CD4-positive, alpha-beta T cell treated with Interleukin-12 subunit alpha and Interleukin-12 subunit beta, for 1 hour (primary cell): ENCODE results near the gene SSPN.
"Not testable (repeated sequence)": the region's sequence is repeated elsewhere in the genome, so short reads cannot be mapped to it uniquely, and the experiment has no call there.

ENCODE experiments used
- DNase-seq: peaks from one replicate; pipeline ENCODE4 v3.0.0-alpha.2; 2020

Gene SSPN

GRCh38 chr12:26231470-26231869, 36.1 kb downstream of the SSPN start:
- DNase-seq = no peak

DNA sequence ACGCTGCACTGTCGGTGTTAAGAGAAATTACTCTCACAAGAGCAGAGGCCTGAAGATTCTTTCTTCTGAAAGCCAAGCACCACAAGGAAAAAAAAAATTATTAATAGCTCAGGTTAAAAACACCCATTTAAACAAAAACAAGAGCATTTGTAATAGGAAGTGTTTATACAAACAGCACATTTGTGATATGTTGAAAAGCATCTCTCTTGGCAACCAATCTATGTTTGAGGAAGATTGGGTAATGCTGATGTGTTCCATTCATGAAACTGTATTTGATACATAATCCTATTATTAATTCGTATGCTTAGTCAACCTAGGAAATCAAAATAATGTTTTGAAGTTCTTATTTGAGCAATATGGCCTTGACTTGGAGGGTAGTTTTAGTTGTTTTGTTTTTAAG, 36.5 kb downstream of the SSPN start:
- DNase-seq = no peak

GRCh38 chr12:26233631-26234030, 38.3 kb downstream of the SSPN start:
- DNase-seq = no peak

GRCh38 chr12:26235465-26235864, 40.1 kb downstream of the SSPN start:
- not testable (repeated sequence) for DNase-seq

GRCh38 chr12:26238341-26239121, 43.2 kb downstream of the SSPN start:
- DNase-seq = no peak

GRCh38 chr12:26239122-26239851, 43.9 kb downstream of the SSPN start:
- DNase-seq = no peak

GRCh38 chr12:26239852-26240815, 44.8 kb downstream of the SSPN start:
- DNase-seq = no peak

DNA sequence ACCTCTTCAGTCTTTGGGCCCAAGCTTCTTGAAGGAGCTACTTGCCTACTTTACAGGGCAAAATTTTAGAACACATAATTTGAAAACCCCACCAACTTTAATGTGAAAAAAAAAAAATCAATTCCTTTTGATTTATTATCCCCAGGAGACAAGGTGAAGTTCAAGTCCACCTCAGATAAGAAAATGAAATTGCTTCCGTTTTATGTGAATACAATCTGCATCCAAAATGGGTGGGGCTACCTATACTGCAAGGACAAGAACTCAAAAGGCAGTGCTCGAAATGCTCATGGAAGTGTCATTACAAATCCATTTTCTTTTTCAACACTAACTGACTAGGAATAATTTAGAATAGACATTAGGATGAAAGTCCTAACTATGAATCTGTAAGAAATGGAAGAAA, 45.7 kb downstream of the SSPN start:
- DNase-seq = no peak

DNA sequence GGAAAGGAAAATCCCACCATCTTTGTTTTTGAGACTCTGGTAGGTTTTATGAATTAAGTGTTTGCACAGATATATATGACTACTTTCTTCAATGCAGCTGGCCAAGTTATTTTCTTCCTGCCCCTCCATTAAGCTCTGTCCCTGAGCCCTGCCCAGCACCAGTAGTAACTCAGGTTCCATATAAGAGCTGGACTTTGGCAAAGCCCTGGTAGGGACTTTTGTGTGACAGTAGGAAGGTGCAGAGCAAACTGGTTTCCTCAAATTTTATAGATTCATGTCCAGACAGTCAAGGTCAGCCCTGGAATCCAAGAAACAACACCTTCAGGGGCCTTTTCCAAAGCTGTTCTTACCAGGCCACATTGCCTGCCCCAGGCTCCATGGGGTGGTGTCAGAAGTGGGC, 47.3 kb downstream of the SSPN start:
- DNase-seq = no peak

GRCh38 chr12:26244503-26244902, 49.1 kb downstream of the SSPN start:
- no peak for DNase-seq

DNA sequence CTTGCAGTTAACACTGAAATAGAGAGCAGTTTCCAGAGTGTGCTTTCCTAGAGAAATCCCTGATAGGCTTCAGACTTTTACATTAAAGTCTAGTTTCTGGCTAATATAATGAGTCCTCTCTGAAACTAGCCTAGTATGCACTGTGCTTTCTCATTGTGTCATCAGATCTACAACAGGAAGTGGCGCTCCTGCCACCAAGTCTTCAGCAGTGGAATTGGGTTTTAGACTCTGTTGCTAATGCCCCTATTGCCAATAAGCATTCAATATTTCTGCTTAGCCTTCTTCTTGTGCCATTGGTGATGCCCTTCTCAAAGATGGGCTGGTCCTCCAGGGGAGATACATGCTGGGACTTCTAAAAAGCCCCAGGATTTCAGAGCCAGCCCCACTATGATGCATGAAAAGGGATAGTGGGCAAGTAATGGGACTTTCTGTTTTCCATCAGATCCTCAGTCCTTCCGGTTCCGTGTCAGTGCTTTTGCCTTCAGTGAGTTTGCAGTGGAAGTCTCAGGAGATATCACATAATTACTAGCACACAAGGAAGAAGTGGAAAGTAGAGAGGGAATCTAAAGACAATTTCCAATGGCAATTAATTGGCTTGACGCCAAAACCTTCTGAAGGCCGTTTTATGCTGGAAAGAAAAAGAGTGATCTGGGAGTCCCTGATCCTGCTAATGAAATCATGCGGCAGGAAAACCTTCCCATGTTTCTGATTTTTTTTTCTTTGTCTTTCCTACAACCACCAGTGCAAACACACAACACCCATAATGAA, 50.0 kb downstream of the SSPN start:
- no peak for DNase-seq

DNA sequence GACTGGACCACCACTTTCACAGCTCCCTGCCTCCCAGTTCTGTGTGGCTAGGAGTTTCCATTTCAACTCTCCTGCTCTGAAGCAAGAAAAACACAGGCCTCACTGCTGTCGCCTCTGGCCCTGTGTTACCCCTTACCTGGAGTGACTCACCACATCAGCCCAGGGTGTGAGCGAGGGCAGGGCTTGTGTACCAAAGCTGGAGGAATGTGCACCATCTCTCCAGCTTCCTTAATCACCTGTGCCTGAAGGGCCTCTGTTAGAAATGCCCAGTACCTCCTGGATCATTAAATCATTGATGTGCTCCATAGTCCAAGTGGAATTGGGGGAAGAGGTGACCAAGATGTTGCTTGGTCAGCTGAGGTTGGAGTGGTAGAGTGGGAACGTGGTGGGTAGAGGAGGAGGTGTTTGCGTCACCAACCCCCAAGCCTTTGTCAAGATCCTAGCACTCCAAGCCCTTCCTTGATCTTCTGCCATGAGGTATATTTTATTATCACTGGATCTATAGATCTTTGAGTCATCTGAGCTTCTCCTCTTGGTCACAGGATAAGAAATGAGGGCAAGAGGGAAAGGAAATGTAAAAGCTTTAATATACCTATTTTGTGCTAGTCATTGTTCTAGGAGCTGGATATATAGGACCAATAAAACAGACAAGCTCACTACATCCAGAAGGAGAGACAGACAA, 51.3 kb downstream of the SSPN start:
- DNase-seq = no peak

- no peak for DNase-seq
Observed at GRCh38 chr12:26247873-26248272, 52.5 kb downstream of the SSPN start.

DNA sequence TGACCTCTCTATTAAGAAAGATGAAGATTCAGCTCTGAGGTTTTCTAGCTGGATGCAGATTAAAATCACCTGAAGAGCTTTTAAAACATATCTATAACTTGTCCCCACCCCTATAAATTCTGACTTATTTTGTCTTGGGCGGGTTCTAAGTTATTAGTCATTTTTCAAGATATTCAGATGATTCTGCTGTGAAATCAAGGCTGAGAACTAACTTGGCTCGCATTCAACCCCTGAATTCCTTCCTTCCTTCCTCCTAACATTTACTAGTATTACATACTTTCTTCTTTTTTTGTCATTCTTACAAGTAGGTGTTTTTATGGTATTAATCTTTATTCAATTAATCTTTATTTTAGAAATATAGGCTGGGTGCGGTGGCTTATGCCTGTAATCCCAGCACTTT, 55.4 kb downstream of the SSPN start:
- DNase-seq = no peak

- DNase-seq = no peak
Observed at GRCh38 chr12:26251600-26251999, 56.2 kb downstream of the SSPN start.

GRCh38 chr12:26252946-26253345, 57.6 kb downstream of the SSPN start:
- no peak for DNase-seq

DNA sequence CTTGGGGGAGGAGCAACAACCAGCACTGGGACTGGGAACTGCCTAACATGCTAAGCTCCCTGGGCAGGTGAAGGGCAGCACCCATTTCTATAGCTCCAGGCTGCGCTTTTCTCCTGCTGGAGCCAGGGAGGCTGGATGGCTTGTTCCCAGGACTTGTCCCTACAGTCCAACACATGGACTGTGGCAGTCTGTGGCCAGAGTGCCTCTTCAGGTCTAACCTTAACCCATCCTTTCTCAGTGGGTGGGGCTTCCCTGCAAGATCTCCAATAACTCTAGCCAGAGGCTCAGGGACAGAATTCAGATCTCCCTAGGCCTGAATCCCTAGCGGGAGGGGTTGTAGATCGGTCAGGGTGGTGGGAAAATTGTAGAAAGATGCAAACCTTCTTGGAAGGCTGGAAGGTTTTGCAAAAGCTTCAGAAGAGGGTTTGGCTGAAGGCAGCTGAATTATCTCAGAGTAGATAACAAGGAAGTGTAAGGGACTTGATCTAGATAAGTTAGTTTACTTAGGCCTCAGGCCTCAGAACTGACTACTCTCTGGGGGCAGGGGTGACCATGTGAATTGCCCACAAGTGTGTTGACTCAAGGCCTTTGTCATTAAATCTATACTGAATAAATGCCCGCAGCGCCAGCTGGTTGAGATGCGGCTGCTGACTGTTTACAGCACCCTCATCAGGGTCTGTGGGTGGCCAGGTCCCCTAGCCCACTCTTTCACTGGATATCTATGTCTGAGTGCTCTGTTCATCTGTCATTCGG, 60.7 kb downstream of the SSPN start:
- no peak for DNase-seq

- no peak for DNase-seq
Observed at GRCh38 chr12:26264215-26264838, 69.0 kb downstream of the SSPN start.

DNA sequence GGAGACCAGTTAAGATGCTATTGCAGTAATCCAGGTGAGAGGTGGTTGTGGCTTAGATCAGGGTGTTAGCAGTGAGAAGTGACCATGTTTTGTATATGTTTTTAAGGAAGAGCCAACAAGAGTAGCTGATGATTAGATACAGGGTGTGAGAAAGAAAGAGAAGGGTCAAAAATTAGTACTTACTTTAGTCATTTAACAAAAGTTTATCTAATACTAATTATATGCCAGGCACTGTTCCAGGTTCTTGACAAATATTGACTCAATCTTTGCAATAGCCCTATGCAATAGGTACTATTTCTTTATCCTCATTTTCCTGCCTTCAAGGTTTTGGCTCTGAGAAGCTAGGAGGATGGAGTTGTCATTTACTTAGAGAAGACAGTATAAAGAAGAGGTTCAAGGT, 70.2 kb downstream of the SSPN start:
- no peak for DNase-seq

- DNase-seq = no peak
Observed at GRCh38 chr12:26266881-26267280, 71.5 kb downstream of the SSPN start.
